Measurements from ENCODE around the gene PEMT. TPM values are rescaled to one million over a fixed set of nuclear protein-coding genes. Genes with fewer than 3 reads are reported as not detected.

PEMT gene
- polyA plus RNA-seq, 2 of the 4 experiments (the other 2 are of a cell fraction) = 47.5 to 47.8 TPM

DNA sequence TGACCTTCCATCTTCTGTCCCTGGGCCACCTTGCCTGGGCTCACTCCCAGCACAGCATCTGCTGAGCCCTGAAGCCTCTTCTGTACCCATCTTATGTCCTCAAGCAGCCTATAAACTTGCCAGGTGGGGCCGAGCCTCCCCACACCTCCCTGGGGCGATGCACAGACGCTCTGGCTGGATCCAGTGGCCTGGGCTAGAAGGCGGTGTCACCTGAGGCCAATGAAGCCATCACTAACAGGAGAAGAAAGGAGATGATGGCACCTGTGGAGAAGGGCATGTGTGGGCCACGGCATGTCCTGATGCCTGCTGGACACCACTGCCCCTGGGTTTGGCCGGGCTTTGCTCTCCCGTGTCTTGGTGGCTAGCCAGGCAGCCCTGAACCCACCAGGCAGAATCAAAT, 45.5 kb downstream of the PEMT start:
- CTCF ChIA-PET = interaction anchor here (1.0 to 5.4 kb wide), 5 partner anchors 10 to 192 kb away, joined by 3 to 31 read pairs (median 4); no protein-coding TSS in a partner anchor
- FAIRE-seq = no peak

DNA sequence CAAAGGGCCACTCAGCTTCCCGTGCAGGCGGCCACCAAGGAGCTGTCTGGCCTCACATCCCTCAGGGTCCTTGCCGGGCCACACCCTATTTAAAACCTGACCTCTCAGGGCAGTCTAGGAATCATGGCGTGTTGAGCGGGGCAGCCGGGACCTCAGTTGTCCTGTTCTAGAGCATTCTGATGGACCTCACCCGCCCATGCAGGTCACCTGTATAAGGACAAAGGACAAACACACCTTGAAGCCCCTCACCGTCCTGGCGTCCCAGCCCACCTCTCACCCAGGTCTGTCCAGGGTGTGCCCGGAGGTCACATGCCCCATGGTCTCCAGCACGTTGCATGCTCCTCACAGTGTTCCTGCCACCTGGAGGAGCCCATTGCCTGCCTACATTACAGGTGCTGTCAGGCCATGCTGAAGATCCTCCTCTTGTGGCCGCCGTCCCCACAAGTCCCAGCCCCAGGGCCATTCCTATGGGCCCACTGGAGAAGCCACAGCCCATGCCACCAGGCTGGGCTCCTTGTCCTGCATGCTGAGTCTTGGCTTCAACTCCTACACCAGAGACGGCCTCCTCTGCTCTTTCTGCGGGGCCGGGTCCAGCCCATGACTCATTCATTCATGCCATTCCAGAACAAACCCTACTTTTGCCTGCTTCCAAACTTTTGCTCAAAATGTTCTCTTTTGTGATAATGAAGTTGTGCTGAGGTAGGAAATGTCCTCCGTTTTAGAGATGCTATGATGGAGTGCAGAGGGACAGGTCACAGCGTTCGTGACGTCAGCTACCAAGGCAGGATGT, 46.3 kb downstream of the PEMT start:
- no peak overlapping the region for H3K4me3 ChIP-seq
- FAIRE-seq (no peak), ATAC-seq (no peak), DNase-seq (ENCODE audit: low read depth in 1 of 2, low spot score in 1 of 2) (no peak)
- H3K4me2 ChIP-seq = no peak overlapping the region
- no peak overlapping the region; a peak in 1 of 6 replicates for H3K27ac ChIP-seq
- TF ChIP-seq KDM5A (IDR thresholded peaks at IDR 0.05) (no peak), TP53 (CRISPR knock-in tag; IDR thresholded peaks at IDR 0.05) (no peak), GATA3 (IDR thresholded peaks at IDR 0.05; ENCODE audit: borderline replicate concordance) (no peak), CEBPB (IDR thresholded peaks at IDR 0.05) (no peak), RFX5 (IDR thresholded peaks at IDR 0.05) (no peak), RNF2 (IDR thresholded peaks at IDR 0.05; ENCODE audit: borderline replicate concordance, low read depth) (no peak), HOXB13 (CRISPR knock-in tag; IDR thresholded peaks at IDR 0.05; ENCODE audit: low read depth) (no peak)
- TF ChIP-seq, protein P1, sequence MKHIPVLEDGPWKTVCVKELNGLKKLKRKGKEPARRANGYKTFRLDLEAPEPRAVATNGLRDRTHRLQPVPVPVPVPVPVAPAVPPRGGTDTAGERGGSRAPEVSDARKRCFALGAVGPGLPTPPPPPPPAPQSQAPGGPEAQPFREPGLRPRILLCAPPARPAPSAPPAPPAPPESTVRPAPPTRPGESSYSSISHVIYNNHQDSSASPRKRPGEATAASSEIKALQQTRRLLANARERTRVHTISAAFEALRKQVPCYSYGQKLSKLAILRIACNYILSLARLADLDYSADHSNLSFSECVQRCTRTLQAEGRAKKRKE (CRISPR knock-in tag; IDR thresholded peaks at IDR 0.05; ENCODE audit: low read depth) = no peak
- no peaks in the 10 kb centered on the region; the same call in 2 of the 3 replicates for H3K4me1 ChIP-seq
- ChIA-PET POLR2A (no interaction called here), CTCF (interaction anchor here (2.1 to 5.4 kb wide), 2 partner anchors 20 to 24 kb away, joined by 5 to 31 read pairs; no protein-coding TSS in a partner anchor)
- 91% methylated on average over 20 of the region's 20 CpGs for WGBS (ENCODE audit: missing lambda C conversion rate)
- H3K9me3 ChIP-seq = no peaks in the 10 kb centered on the region

More for the DNA sequence above, 45.5 kb downstream of the PEMT start:
- 90% methylated on average over 7 of the region's 7 CpGs for WGBS (ENCODE audit: missing lambda C conversion rate)
- H3K9me3 ChIP-seq = no peaks in the 10 kb centered on the region
- H3K27ac ChIP-seq = no peak overlapping the region; a peak in 1 of 6 replicates
- ATAC-seq (no peak), DNase-seq (ENCODE audit: low read depth in 1 of 2, low spot score in 1 of 2) (no peak)
- TF ChIP-seq MAFK (IDR thresholded peaks at IDR 0.05; ENCODE audit: partially characterized antibody) (no peak), EHF (CRISPR knock-in tag; IDR thresholded peaks at IDR 0.05) (no peak), CEBPB (IDR thresholded peaks at IDR 0.05) (no peak), HEYL (CRISPR knock-in tag; IDR thresholded peaks at IDR 0.05) (no peak), POLR2AphosphoS2 (conservative IDR thresholded peaks at IDR 0.05; ENCODE audit: low read length) (no peak), SMC3 (IDR thresholded peaks at IDR 0.05) (no peak), MYC (IDR thresholded peaks at IDR 0.05; ENCODE audit: borderline replicate concordance, low read length) (no peak)
- TF ChIP-seq, protein P2, sequence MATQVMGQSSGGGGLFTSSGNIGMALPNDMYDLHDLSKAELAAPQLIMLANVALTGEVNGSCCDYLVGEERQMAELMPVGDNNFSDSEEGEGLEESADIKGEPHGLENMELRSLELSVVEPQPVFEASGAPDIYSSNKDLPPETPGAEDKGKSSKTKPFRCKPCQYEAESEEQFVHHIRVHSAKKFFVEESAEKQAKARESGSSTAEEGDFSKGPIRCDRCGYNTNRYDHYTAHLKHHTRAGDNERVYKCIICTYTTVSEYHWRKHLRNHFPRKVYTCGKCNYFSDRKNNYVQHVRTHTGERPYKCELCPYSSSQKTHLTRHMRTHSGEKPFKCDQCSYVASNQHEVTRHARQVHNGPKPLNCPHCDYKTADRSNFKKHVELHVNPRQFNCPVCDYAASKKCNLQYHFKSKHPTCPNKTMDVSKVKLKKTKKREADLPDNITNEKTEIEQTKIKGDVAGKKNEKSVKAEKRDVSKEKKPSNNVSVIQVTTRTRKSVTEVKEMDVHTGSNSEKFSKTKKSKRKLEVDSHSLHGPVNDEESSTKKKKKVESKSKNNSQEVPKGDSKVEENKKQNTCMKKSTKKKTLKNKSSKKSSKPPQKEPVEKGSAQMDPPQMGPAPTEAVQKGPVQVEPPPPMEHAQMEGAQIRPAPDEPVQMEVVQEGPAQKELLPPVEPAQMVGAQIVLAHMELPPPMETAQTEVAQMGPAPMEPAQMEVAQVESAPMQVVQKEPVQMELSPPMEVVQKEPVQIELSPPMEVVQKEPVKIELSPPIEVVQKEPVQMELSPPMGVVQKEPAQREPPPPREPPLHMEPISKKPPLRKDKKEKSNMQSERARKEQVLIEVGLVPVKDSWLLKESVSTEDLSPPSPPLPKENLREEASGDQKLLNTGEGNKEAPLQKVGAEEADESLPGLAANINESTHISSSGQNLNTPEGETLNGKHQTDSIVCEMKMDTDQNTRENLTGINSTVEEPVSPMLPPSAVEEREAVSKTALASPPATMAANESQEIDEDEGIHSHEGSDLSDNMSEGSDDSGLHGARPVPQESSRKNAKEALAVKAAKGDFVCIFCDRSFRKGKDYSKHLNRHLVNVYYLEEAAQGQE (IDR thresholded peaks at IDR 0.05) = no peak
- TF ChIP-seq, protein P3, sequence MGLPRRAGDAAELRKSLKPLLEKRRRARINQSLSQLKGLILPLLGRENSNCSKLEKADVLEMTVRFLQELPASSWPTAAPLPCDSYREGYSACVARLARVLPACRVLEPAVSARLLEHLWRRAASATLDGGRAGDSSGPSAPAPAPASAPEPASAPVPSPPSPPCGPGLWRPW (IDR thresholded peaks at IDR 0.05) = no peak
- POLR2A ChIA-PET = no interaction called here
- H3K4me2 ChIP-seq = no peak overlapping the region
- H3K4me3 ChIP-seq = no peak overlapping the region
- H3K4me1 ChIP-seq = no peaks in the 10 kb centered on the region
